ENCODE measurements around the gene DDX56. TPM values are rescaled to one million over a fixed set of nuclear protein-coding genes. Genes with fewer than 3 reads are reported as not detected.
"Not testable (repeated sequence)": the region's sequence is repeated elsewhere in the genome, so short reads cannot be mapped to it uniquely, and the experiment has no call there.

The DDX56 gene
- total RNA-seq, 1 experiment from 2014 or later, result 120 TPM

- Histone ChIP-seq H3K79me2 (ENCODE audit: insufficient read depth, low read length) (no peaks in the 10 kb centered on the region), H2AFZ (ENCODE audit: low read length) (no peak overlapping the region), H3K4me2 (ENCODE audit: insufficient read depth, insufficient read length, low read length) (no peak overlapping the region), H4K5ac (ENCODE audit: insufficient read length, low read depth, low read length) (no peak overlapping the region), H3K4me1 (ENCODE audit: insufficient read depth, low read length) (no peaks in the 10 kb centered on the region), H3K23me2 (ENCODE audit: insufficient read length, low read depth, low read length, poor library complexity, severe bottlenecking) (no peaks in the 10 kb centered on the region), H2BK5ac (ENCODE audit: insufficient read length, low read length) (no peak overlapping the region), H2BK12ac (ENCODE audit: insufficient read length, low read depth, low read length) (no peak overlapping the region), H2BK20ac (ENCODE audit: low read depth, low read length, poor library complexity, severe bottlenecking) (no peak overlapping the region), H3K9ac (ENCODE audit: extremely low read depth, insufficient read length, low read length) (no peak overlapping the region), H3K9me3 (ENCODE audit: control insufficient read depth, low read depth, low read length) (no peaks in the 10 kb centered on the region), H2BK120ac (ENCODE audit: low read depth, low read length, poor library complexity, severe bottlenecking) (no peak overlapping the region), H3K27me3 (ENCODE audit: insufficient read depth, low read length) (no peaks in the 10 kb centered on the region), H4K91ac (ENCODE audit: insufficient read length, low read depth, low read length) (no peak overlapping the region), H2AK5ac (ENCODE audit: insufficient read length, low read length) (no peak overlapping the region), H3K27ac (ENCODE audit: insufficient read length, low read depth, low read length) (no peak overlapping the region), H4K8ac (replicated peaks; ENCODE audit: insufficient read length, low read depth, low read length) (no peak overlapping the region), H3T11ph (ENCODE audit: low read length) (no peak overlapping the region), H3K56ac (ENCODE audit: insufficient read length, low read depth, low read length) (no peak overlapping the region), H3K18ac (ENCODE audit: insufficient read length, low read depth, low read length) (no peak overlapping the region), H4K20me1 (ENCODE audit: control insufficient read depth, insufficient read depth, insufficient read length) (no peaks in the 10 kb centered on the region), H3K4ac (ENCODE audit: low read depth, low read length) (no peak overlapping the region), H3K23ac (ENCODE audit: insufficient read length, low read depth, low read length) (no peak overlapping the region), H3K79me1 (ENCODE audit: insufficient read depth, low read depth, low read length, poor library complexity, severe bottlenecking) (no peaks in the 10 kb centered on the region), H3K14ac (ENCODE audit: insufficient read depth, low read length) (no peak overlapping the region), H2BK15ac (ENCODE audit: low read depth, low read length) (no peak overlapping the region)
- Mint-ChIP-seq H3K27ac (peak overlapping the region in 1 of 3 experiments; percentile 36; a peak in 2 of 7 replicates), H3K4me3 (no peak overlapping the region), H3K27me3 (ENCODE audit: low read depth) (peaks cover 1% of the 10 kb centered on the region; the same call in 1 of the 2 replicates), H3K9me3 (no peaks in the 10 kb centered on the region), H3K4me1 (peaks cover 4 to 7% of the 10 kb centered on the region in 2 experiments; a peak in 3 of 4 replicates), H3K36me3 (ENCODE audit: insufficient read depth in 1 of 3, low read depth in 3 of 3) (peaks cover 31 to 48% (median 34%) of the 10 kb centered on the region in 3 experiments)
- TF ChIP-seq CTCF (conservative IDR thresholded peaks at IDR 0.05), result no peak
- DNase-seq, result no peak
- WGBS (ENCODE audit: extremely low coverage, insufficient read length, low lambda C conversion rate), result no CpG with 5 or more reads among the region's 3 CpGs
Observed at GRCh38 chr7:44563171-44563679, 10.5 kb downstream of the DDX56 start.

DNA sequence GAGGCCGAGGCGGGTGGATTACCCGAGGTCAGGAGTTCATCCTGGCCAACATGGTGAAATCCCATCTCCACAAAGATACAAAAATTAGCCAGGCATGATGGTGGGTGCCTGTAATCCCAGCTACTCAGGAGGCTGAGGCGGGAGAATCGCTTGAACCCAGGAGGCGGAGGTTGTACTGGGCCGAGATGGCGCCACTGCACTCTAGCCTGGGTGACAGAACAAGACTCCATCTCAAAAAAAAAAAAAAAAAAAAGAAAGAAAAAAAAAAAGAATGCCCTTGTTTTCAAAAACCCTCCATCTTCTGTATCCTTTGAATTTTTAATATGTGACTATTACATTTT lies 11.1 kb downstream of the DDX56 start:
- H3K79me1 ChIP-seq (ENCODE audit: insufficient read depth, low read depth, low read length, poor library complexity, severe bottlenecking); H2AFZ ChIP-seq (ENCODE audit: low read length); H3K23me2 ChIP-seq (ENCODE audit: insufficient read length, low read depth, low read length, poor library complexity, severe bottlenecking); H3K4me1 ChIP-seq (ENCODE audit: insufficient read depth, low read length); H4K91ac ChIP-seq (ENCODE audit: insufficient read length, low read depth, low read length); H3K9me3 ChIP-seq (ENCODE audit: control insufficient read depth, low read depth, low read length); H3K56ac ChIP-seq (ENCODE audit: insufficient read length, low read depth, low read length); H4K5ac ChIP-seq (ENCODE audit: insufficient read length, low read depth, low read length); H3K4ac ChIP-seq (ENCODE audit: low read depth, low read length); H2AK5ac ChIP-seq (ENCODE audit: insufficient read length, low read length); H4K8ac ChIP-seq (replicated peaks; ENCODE audit: insufficient read length, low read depth, low read length); H3K9me3 Mint-ChIP-seq; H3K4me1 Mint-ChIP-seq; H3K79me2 ChIP-seq (ENCODE audit: insufficient read depth, low read length); H2BK15ac ChIP-seq (ENCODE audit: low read depth, low read length); H4K20me1 ChIP-seq (ENCODE audit: control insufficient read depth, insufficient read depth, insufficient read length); H2BK20ac ChIP-seq (ENCODE audit: low read depth, low read length, poor library complexity, severe bottlenecking); H2BK120ac ChIP-seq (ENCODE audit: low read depth, low read length, poor library complexity, severe bottlenecking); DNase-seq; H3K27ac ChIP-seq (ENCODE audit: insufficient read length, low read depth, low read length); H2BK5ac ChIP-seq (ENCODE audit: insufficient read length, low read length); H3K18ac ChIP-seq (ENCODE audit: insufficient read length, low read depth, low read length); H3K27ac Mint-ChIP-seq; H2BK12ac ChIP-seq (ENCODE audit: insufficient read length, low read depth, low read length); H3K9ac ChIP-seq (ENCODE audit: extremely low read depth, insufficient read length, low read length); H3K14ac ChIP-seq (ENCODE audit: insufficient read depth, low read length); H3K4me3 Mint-ChIP-seq; H3T11ph ChIP-seq (ENCODE audit: low read length); H3K27me3 ChIP-seq (ENCODE audit: insufficient read depth, low read length); H3K4me2 ChIP-seq (ENCODE audit: insufficient read depth, insufficient read length, low read length); H3K27me3 Mint-ChIP-seq (ENCODE audit: low read depth); H3K23ac ChIP-seq (ENCODE audit: insufficient read length, low read depth, low read length): not testable (repeated sequence)
- WGBS (ENCODE audit: extremely low coverage, insufficient read length, low lambda C conversion rate), result no CpG with 5 or more reads among the region's 8 CpGs
- H3K36me3 Mint-ChIP-seq (ENCODE audit: insufficient read depth in 1 of 3, low read depth in 3 of 3), result peaks cover 26 to 41% (median 28%) of the 10 kb centered on the region in 3 experiments
